Measurements from ENCODE around the gene PLA2G4D.

PLA2G4D gene

GRCh38 chr15:42090781-42091180, 3.6 kb downstream of the PLA2G4D start:
- TF ChIP-seq CTCF (IDR thresholded peaks at IDR 0.05; ENCODE audit: low read depth, low read length, missing control alignments): no peak
- H3K4me3 ChIP-seq (replicated peaks; ENCODE audit: low read depth, low read length): no peak overlapping the region
- no peak for DNase-seq (ENCODE audit: extremely low read depth, low read depth)

GRCh38 chr15:42090370-42090769, 4.0 kb downstream of the PLA2G4D start:
- TF ChIP-seq CTCF (IDR thresholded peaks at IDR 0.05; ENCODE audit: low read depth, low read length, missing control alignments): no peak
- H3K4me3 ChIP-seq (replicated peaks; ENCODE audit: low read depth, low read length): no peak overlapping the region
- no peak for DNase-seq (ENCODE audit: extremely low read depth, low read depth)

GRCh38 chr15:42089942-42090341, 4.4 kb downstream of the PLA2G4D start:
- no peak overlapping the region for H3K4me3 ChIP-seq (replicated peaks; ENCODE audit: low read depth, low read length)
- TF ChIP-seq CTCF (IDR thresholded peaks at IDR 0.05; ENCODE audit: low read depth, low read length, missing control alignments): no peak
- DNase-seq (ENCODE audit: extremely low read depth, low read depth): no peak

GRCh38 chr15:42088801-42089640, 5.3 kb downstream of the PLA2G4D start:
- no peak overlapping the region for H3K4me3 ChIP-seq (replicated peaks; ENCODE audit: low read depth, low read length)
- DNase-seq (ENCODE audit: extremely low read depth, low read depth): no peak

GRCh38 chr15:42087926-42088800, 6.2 kb downstream of the PLA2G4D start:
- no peak overlapping the region for H3K4me3 ChIP-seq (replicated peaks; ENCODE audit: low read depth, low read length)
- TF ChIP-seq CTCF (IDR thresholded peaks at IDR 0.05; ENCODE audit: low read depth, low read length, missing control alignments): no peak
- DNase-seq (ENCODE audit: extremely low read depth, low read depth): no peak

More at GRCh38 chr15:42088801-42089640, 5.3 kb downstream of the PLA2G4D start:
- no peak for TF ChIP-seq CTCF (IDR thresholded peaks at IDR 0.05; ENCODE audit: low read depth, low read length, missing control alignments)

GRCh38 chr15:42087460-42087859, 6.9 kb downstream of the PLA2G4D start:
- TF ChIP-seq CTCF (IDR thresholded peaks at IDR 0.05; ENCODE audit: low read depth, low read length, missing control alignments): no peak
- H3K4me3 ChIP-seq (replicated peaks; ENCODE audit: low read depth, low read length): no peak overlapping the region
- DNase-seq (ENCODE audit: extremely low read depth, low read depth): no peak
